IMR-90 (cell line): Measurements from ENCODE around the gene TRAPPC14. TPM values are rescaled to one million over a fixed set of nuclear protein-coding genes. Genes with fewer than 3 reads are reported as not detected.

Experiments used
- ATAC-seq: fragments of 200-7000 bp; cut with Tn5 transposase; 2 replicates; pipeline ENCODE4 v1.9.1; 2020; ENCODE audit warnings: low read depth, mild to moderate bottlenecking, moderate library complexity
- BruUV-seq: library from RNA; stranded (reverse); fragments of 400-500 nt; replicated peaks from 2 replicates; lab custom pipeline; 2021; lab: Mats Ljungman, UMichigan
- CTCF ChIA-PET: fragments of 300-600 bp; formaldehyde crosslinking; extraction: SDS; loops from one replicate; lab custom pipeline; 2021; ENCODE audit warnings: antibody characterized with exemption; lab: Yijun Ruan, JAX
- POLR2A ChIA-PET: fragments of 300-600 bp; sonication (Branson Sonifier 250); formaldehyde crosslinking; loops from one replicate; lab custom pipeline; 2022; ENCODE audit warnings: antibody characterized with exemption; ENCODE audit not compliant: unreplicated experiment; lab: Charles Lee
- DNase-seq: peaks from one replicate; pipeline ENCODE4 v3.0.0; 2013
- H2AFZ ChIP-seq: replicated peaks from 2 replicates; pipeline ENCODE3; 2013; ENCODE audit warnings: low read length, mild to moderate bottlenecking; ENCODE audit not compliant: poor library complexity
- H2AK5ac ChIP-seq: 2 replicates; pipeline ENCODE4 v1.6.1; 2013; ENCODE audit warnings: low read depth, low read length, inconsistent platforms
- H2AK9ac ChIP-seq: replicated peaks from 2 replicates; pipeline ENCODE3; 2013; ENCODE audit warnings: mild to moderate bottlenecking, low read depth, low read length, moderate library complexity; ENCODE audit not compliant: poor library complexity
- H2BK120ac ChIP-seq: 2 replicates; pipeline ENCODE4 v1.6.1; 2013; ENCODE audit warnings: low read depth, low read length, inconsistent platforms
- H2BK15ac ChIP-seq: 3 replicates; pipeline ENCODE4 v1.6.1; 2013; ENCODE audit warnings: low read depth, low read length, inconsistent platforms
- H2BK20ac ChIP-seq: 2 replicates; pipeline ENCODE4 v1.6.1; 2013; ENCODE audit warnings: low read depth, mild to moderate bottlenecking, inconsistent platforms, low read length, moderate library complexity
- H2BK5ac ChIP-seq: 2 replicates; pipeline ENCODE4 v1.6.1; 2013; ENCODE audit warnings: mild to moderate bottlenecking, low read depth, low read length, inconsistent platforms; ENCODE audit not compliant: poor library complexity, severe bottlenecking
- H3K14ac ChIP-seq: replicated peaks from 2 replicates; pipeline ENCODE4 v1.6.1; 2013; ENCODE audit warnings: low read depth, low read length, inconsistent platforms
- H3K18ac ChIP-seq: 2 replicates; pipeline ENCODE4 v1.6.1; 2013; ENCODE audit warnings: low read depth, low read length, control low read depth
- H3K23ac ChIP-seq: 2 replicates; pipeline ENCODE4 v1.6.1; 2013; ENCODE audit warnings: low read depth, low read length, inconsistent platforms
- H3K27ac ChIP-seq: 2 replicates; pipeline ENCODE4 v1.5.1; 2013; ENCODE audit warnings: mild to moderate bottlenecking, control low read depth, low read length; ENCODE audit not compliant: insufficient read depth
- H3K27me3 ChIP-seq: 2 replicates; pipeline ENCODE4 v1.6.1; 2013; ENCODE audit warnings: low read length; ENCODE audit not compliant: control insufficient read depth, insufficient read depth
- H3K36me3 ChIP-seq: 2 replicates; pipeline ENCODE4 v1.6.1; 2013; ENCODE audit warnings: low read length, mixed read lengths; ENCODE audit not compliant: control insufficient read depth, insufficient read depth
- H3K4ac ChIP-seq: 2 replicates; pipeline ENCODE4 v1.6.1; 2013; ENCODE audit warnings: low read depth, low read length, inconsistent platforms
- H3K4me1 ChIP-seq: 2 replicates; pipeline ENCODE4 v1.6.1; 2013; ENCODE audit warnings: low read length, mixed read lengths; ENCODE audit not compliant: control insufficient read depth, insufficient read depth
- H3K4me2 ChIP-seq: 2 replicates; pipeline ENCODE4 v1.6.1; 2013; ENCODE audit warnings: low read depth, mild to moderate bottlenecking, control low read depth, low read length, moderate library complexity
- H3K4me3 ChIP-seq: 2 replicates; pipeline ENCODE4 v1.5.1; 2013; ENCODE audit warnings: low read depth, mild to moderate bottlenecking, control low read depth, low read length, moderate library complexity; ENCODE audit not compliant: insufficient read depth
- H3K56ac ChIP-seq: 2 replicates; pipeline ENCODE4 v1.6.1; 2013; ENCODE audit warnings: low read length, inconsistent platforms; ENCODE audit not compliant: insufficient read depth; ENCODE audit errors: extremely low read depth
- H3K79me1 ChIP-seq, 2 experiments: 2 replicates each; pipeline ENCODE4 v1.6.1; 2013; ENCODE audit warnings: low read length in 2 of 2, inconsistent platforms in 1 of 2, low read depth in 1 of 2
- H3K9ac ChIP-seq: 2 replicates; pipeline ENCODE4 v1.6.1; 2013; ENCODE audit warnings: low read depth, low read length, control low read depth
- H3K9me1 ChIP-seq: 2 replicates; pipeline ENCODE4 v1.6.1; 2013; ENCODE audit warnings: low read length, inconsistent platforms; ENCODE audit not compliant: insufficient read depth
- H3K9me3 ChIP-seq: 2 replicates; pipeline ENCODE4 v1.6.1; 2013; ENCODE audit warnings: low read length; ENCODE audit not compliant: control insufficient read depth, insufficient read depth
- H4K20me1 ChIP-seq: 2 replicates; pipeline ENCODE4 v1.6.1; 2013; ENCODE audit warnings: low read length, inconsistent platforms; ENCODE audit not compliant: insufficient read depth
- H4K5ac ChIP-seq: 2 replicates; pipeline ENCODE4 v1.6.1; 2013; ENCODE audit warnings: mild to moderate bottlenecking, low read depth, low read length, control low read depth
- H4K8ac ChIP-seq, 2 experiments: 2 replicates each; pipeline ENCODE4 v1.6.1; 2013; ENCODE audit warnings: low read depth in 2 of 2, low read length in 2 of 2, control low read depth in 1 of 2, inconsistent platforms in 1 of 2
- H4K91ac ChIP-seq: 2 replicates; pipeline ENCODE4 v1.6.1; 2013; ENCODE audit warnings: low read depth, low read length, inconsistent platforms; ENCODE audit not compliant: insufficient read depth
- CEBPB ChIP-seq: IDR thresholded peaks from 2 replicates; pipeline ENCODE4 v1.6.1; 2012; ENCODE audit warnings: low read depth, low read length, improper control_type of control experiment
- CHD1 ChIP-seq: IDR thresholded peaks from 2 replicates; pipeline ENCODE4 v1.6.1; 2012; ENCODE audit warnings: low read depth, low read length, improper control_type of control experiment
- CTCF ChIP-seq: conservative IDR thresholded peaks from 2 replicates; pipeline ENCODE4 v1.5.1; 2012; ENCODE audit warnings: mild to moderate bottlenecking, low read depth, low read length, improper control_type of control experiment
- ELK1 ChIP-seq: fragments of 150-350 bp; IDR thresholded peaks from 2 replicates; pipeline ENCODE4 v1.6.1; 2016; ENCODE audit warnings: low read depth, mild to moderate bottlenecking, low read length, moderate library complexity, borderline replicate concordance
- FOS ChIP-seq: fragments of 150-350 bp; IDR thresholded peaks from 2 replicates; pipeline ENCODE4 v1.6.1; 2016; ENCODE audit warnings: low read depth, low read length
- MAFK ChIP-seq: IDR thresholded peaks from 2 replicates; pipeline ENCODE4 v1.6.1; 2012; ENCODE audit warnings: low read depth, low read length, improper control_type of control experiment
- MAZ ChIP-seq: IDR thresholded peaks from 2 replicates; pipeline ENCODE4 v1.6.1; 2012; ENCODE audit warnings: low read depth, mild to moderate bottlenecking, low read length, improper control_type of control experiment, moderate library complexity, borderline replicate concordance
- MXI1 ChIP-seq: IDR thresholded peaks from 2 replicates; pipeline ENCODE4 v1.6.1; 2012; ENCODE audit warnings: low read depth, mild to moderate bottlenecking, low read length, moderate library complexity, borderline replicate concordance
- NFE2L2 ChIP-seq: fragments of 150-350 bp; IDR thresholded peaks from 2 replicates; pipeline ENCODE4 v1.6.1; 2016; ENCODE audit warnings: low read depth, mild to moderate bottlenecking, low read length
- RAD21 ChIP-seq: IDR thresholded peaks from 2 replicates; pipeline ENCODE4 v1.6.1; 2012; ENCODE audit warnings: low read length, improper control_type of control experiment
- RCOR1 ChIP-seq: IDR thresholded peaks from 2 replicates; pipeline ENCODE4 v1.6.1; 2012; ENCODE audit warnings: mild to moderate bottlenecking, low read length, improper control_type of control experiment; ENCODE audit not compliant: insufficient replicate concordance
- RFX5 ChIP-seq: IDR thresholded peaks from 2 replicates; pipeline ENCODE4 v1.8.0; 2012; ENCODE audit warnings: low read depth, mild to moderate bottlenecking, low read length, moderate library complexity
- SMC3 ChIP-seq: fragments of 150-350 bp; IDR thresholded peaks from 2 replicates; pipeline ENCODE4 v1.6.1; 2016; ENCODE audit warnings: low read depth, mild to moderate bottlenecking, antibody characterized with exemption, low read length, moderate library complexity
- USF2 ChIP-seq: fragments of 150-350 bp; IDR thresholded peaks from 2 replicates; pipeline ENCODE4 v1.6.1; 2017; ENCODE audit warnings: mild to moderate bottlenecking, antibody characterized with exemption, low read length, low read depth
- WGBS, 2 experiments: methylation state at CpG; one replicate each; pipeline versions ENCODE4 v1.1.5 to v1.1.7; 2013; ENCODE audit warnings: missing lambda C conversion rate in 2 of 2; ENCODE audit not compliant: insufficient read length in 1 of 2; ENCODE audit errors: extremely low coverage in 2 of 2; 5-methylcytosine and 5-hydroxymethylcytosine counted together
- dilution Hi-C: fragments of 300-500 bp; cut with HindIII; formaldehyde crosslinking; loops from one replicate; pipeline ENCODE4 v1.14.3; 2018; ENCODE audit warnings: low sequenced_read_pairs; ENCODE audit not compliant: unreplicated experiment
- in situ Hi-C: fragments of 300-500 bp; cut with MboI; formaldehyde crosslinking; loops from 3 replicates; pipeline ENCODE4 v1.14.3; 2019; ENCODE audit warnings: low sequenced_read_pairs, inconsistent platforms, mixed read lengths
- intact Hi-C: fragments of 100-400 bp; cut with micrococcal nuclease; formaldehyde crosslinking; loops from 2 replicates; pipeline ENCODE4 v1.10.0; 2022
- polyA plus RNA-seq, 3 experiments: library from polyadenylated mRNA; depleted of rRNA; stranded (reverse); fragments of >200 nt; gene quantifications; 2 replicates each; pipeline ENCODE4 v1.2.3, GENCODE V29; 2012; ENCODE audit warnings: low replicate concordance in 1 of 3
- total RNA-seq: library from RNA; depleted of rRNA; stranded (reverse); fragments of >200 nt; gene quantifications from 2 replicates; pipeline ENCODE4 v1.2.3, GENCODE V29; 2012

Gene TRAPPC14
- total and polyA plus RNA-seq, 2 of the 4 experiments (the other 2 are of a cell fraction) = 4.5 to 15.9 TPM

GRCh38 chr7:100126239-100126930, 32.1 kb downstream of the TRAPPC14 start:
- Histone ChIP-seq H4K20me1 (no peaks in the 10 kb centered on the region), H3K9me1 (peaks cover 7% of the 10 kb centered on the region; the same call in 1 of the 2 replicates), H3K4ac (peak overlapping the region; percentile 98), H3K56ac (peak overlapping the region; percentile 99; the same call in 1 of the 2 replicates), H2BK5ac (peak overlapping the region; percentile 92), H3K14ac (peak overlapping the region; percentile 99), H2BK20ac (no peak overlapping the region), H2AK5ac (peak overlapping the region; percentile 61), H3K18ac (peak overlapping the region; percentile 88), H4K5ac (peak overlapping the region; percentile 87), H3K9me3 (no peaks in the 10 kb centered on the region), H2BK120ac (peak overlapping the region; percentile 94), H2AK9ac (peak overlapping the region; percentile 90), H3K36me3 (peaks cover 4% of the 10 kb centered on the region; the same call in 1 of the 2 replicates), H2AFZ (peak overlapping the region; percentile 98), H4K8ac (peak overlapping the region; percentile 94 to 99; a peak in 3 of 4 replicates), H3K27ac (peak overlapping the region; percentile 94), H3K23ac (peak overlapping the region; percentile 99), H2BK15ac (no peak overlapping the region; the same call in 2 of the 3 replicates), H3K4me2 (peak overlapping the region; percentile 84), H3K4me3 (peak overlapping the region; percentile 68), H3K4me1 (peaks cover 2% of the 10 kb centered on the region; the same call in 1 of the 2 replicates), H4K91ac (peak overlapping the region; percentile 47; the same call in 1 of the 2 replicates), H3K9ac (peak overlapping the region; percentile 97), H3K27me3 (no peaks in the 10 kb centered on the region), H3K79me1 (peaks cover 21 to 55% of the 10 kb centered on the region in 2 experiments; a peak in 3 of 4 replicates)
- peak; percentile 18 for ATAC-seq
- intact Hi-C loops = no loop called here
- DNase-seq = no peak
- POLR2A ChIA-PET = no interaction called here
- CTCF ChIA-PET = no interaction called here
- 20% methylated on average over 25 of the region's 29 CpGs; no CpG with 5 or more reads in 1 of the 2 experiments for WGBS, 2 experiments
- no TSS peak for BruUV-seq
- in situ Hi-C loops = no loop called here
- dilution Hi-C loops = no loop called here
- TF ChIP-seq FOS = no peak
- no peak for TF ChIP-seq MXI1
- no peak for TF ChIP-seq CEBPB
- no peak for TF ChIP-seq RCOR1
- TF ChIP-seq CTCF = no peak
- no peak for TF ChIP-seq SMC3
- no peak for TF ChIP-seq ELK1
- TF ChIP-seq RFX5 = no peak
- no peak for TF ChIP-seq CHD1
- no peak for TF ChIP-seq USF2
- no peak for TF ChIP-seq MAZ
- no peak for TF ChIP-seq NFE2L2
- TF ChIP-seq MAFK = no peak
- no peak for TF ChIP-seq RAD21
